Measurements from ENCODE around the gene CTSA. TPM values are rescaled to one million over a fixed set of nuclear protein-coding genes. Genes with fewer than 3 reads are reported as not detected.

The CTSA gene
- total and polyA plus RNA-seq, 4 experiments from 2014 or later: 102 to 165 (median 123) TPM

DNA sequence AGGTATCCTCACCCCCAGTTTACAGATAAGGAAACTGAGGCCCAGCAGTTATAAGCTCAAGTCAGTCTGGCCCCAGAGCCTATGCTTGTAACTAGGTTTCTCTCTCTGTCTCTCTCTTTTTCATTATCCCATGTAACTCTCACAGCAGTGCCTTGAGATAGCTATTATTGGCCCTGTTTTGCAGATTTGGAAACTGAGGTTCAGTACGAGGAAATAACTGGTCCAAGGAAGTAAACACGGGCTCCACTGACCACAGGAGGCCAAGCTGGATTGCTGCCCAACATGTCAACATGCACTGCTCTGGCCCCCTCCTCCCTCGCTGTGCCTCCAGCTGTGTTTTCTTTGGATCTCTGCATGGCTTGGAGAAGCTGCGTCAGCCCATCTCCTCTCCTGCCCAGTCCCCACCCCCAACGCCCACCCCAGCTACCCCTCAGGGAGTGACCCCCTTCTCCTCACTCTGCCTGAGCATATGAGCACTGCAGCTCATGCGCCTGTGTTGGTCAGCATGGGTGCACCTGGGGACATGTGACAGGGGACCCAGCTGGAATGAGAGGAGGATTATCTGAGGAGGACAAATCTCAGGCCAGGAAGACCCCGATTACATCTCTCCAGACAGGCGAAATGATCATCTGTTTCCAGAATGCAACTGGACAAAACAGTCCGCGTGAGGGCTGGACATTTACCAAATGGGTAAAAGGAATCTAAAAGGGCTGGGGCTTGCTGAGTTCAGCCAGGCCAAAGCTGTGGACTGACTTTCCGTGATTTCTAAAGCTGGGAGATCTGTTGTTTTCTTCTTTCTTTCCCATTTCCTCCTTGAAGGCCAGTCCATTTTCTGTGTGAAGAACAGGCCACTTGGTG lies 28.6 kb downstream of the CTSA start:
- Mint-ChIP-seq H3K4me1 (peaks cover 0 to 3% (median 0%) of the 10 kb centered on the region in 4 donors), H3K27ac (peak overlapping the region in 1 of 7 donors; percentile 70), H3K36me3 (no peaks in the 10 kb centered on the region), H3K4me3 (no peak overlapping the region), H3K9me3 (no peaks in the 10 kb centered on the region), H3K27me3 (peaks cover 17 to 24% of the 10 kb centered on the region in 2 donors)
- Histone ChIP-seq H3K27ac (ENCODE audit: low read depth, low read length) (no peak overlapping the region), H3K4me1 (ENCODE audit: insufficient read depth, low read length) (peaks cover 4% of the 10 kb centered on the region), H3K36me3 (ENCODE audit: insufficient read depth, low read length) (no peaks in the 10 kb centered on the region), H3K9me3 (ENCODE audit: control insufficient read depth in 1 of 2, low read length in 2 of 2) (no peaks in the 10 kb centered on the region), H3K27me3 (ENCODE audit: insufficient read depth, low read length) (peaks cover 12% of the 10 kb centered on the region), H3K4me3 (ENCODE audit: low read length in 2 of 2) (no peak overlapping the region)
- CTCF ChIA-PET (ENCODE audit: partially characterized antibody): interaction anchor here (1.2 to 1.5 kb wide), 2 partner anchors 14 to 121 kb away, joined by 4 to 5 read pairs; partner anchors contain the start of gene PCIF1
- POLR2A ChIA-PET (ENCODE audit: partially characterized antibody): interaction anchor here (1.0 to 1.5 kb wide), 3 partner anchors 15 to 30 kb away, joined by 4 to 5 read pairs (median 4); partner anchors contain the start of gene PCIF1
- intact Hi-C loops (cut with micrococcal nuclease): no loop called here
- DNase-seq: no peak

DNA sequence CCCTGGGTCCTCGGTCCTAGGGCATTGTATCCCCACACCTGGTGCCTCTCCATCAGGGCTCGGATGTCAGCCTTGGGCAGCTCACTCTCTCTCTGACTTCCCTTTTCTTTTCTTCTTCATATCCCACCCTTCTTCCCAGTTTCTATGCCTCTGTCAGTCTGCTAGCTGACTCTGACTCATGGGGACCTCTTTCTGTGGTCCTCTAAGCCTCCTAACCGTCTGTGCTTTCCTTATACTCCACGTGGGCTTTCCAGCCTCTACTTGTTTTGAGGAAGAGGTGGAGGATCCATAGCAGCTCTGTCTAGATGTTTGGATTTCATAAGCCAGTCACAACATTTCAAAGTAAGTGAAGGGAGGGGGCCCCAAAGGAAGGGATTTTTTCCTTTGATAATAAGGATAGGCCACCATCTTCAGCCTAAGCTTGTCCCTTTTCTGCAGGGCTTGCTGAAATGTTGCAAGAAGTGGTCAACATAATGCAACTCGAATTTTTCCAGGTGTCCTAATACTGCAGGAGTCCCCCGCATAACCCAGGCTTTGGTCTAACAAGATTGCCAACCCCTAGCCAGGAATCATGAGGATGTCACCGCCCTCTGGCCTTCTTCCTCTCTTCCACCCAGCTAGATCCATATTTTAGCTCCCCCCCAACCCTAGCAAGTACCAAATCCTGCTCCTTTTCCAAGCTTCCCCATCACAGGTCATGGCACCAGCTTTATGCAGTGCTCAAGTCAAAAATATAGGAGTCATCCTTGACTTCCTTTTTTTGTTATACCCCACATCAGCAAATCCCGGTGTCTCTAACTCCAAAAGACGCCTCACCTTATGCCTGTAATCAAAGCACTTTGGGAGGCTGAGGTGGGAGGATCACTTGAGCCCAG lies 29.6 kb downstream of the CTSA start:
- Mint-ChIP-seq H3K9me3 (no peaks in the 10 kb centered on the region), H3K36me3 (no peaks in the 10 kb centered on the region), H3K4me1 (peaks cover 0 to 3% (median 0%) of the 10 kb centered on the region in 4 donors), H3K27ac (peak overlapping the region in 1 of 7 donors; percentile 6), H3K27me3 (peaks cover 17 to 24% of the 10 kb centered on the region in 2 donors), H3K4me3 (no peak overlapping the region)
- Histone ChIP-seq H3K9me3 (ENCODE audit: control insufficient read depth in 1 of 2, low read length in 2 of 2) (no peaks in the 10 kb centered on the region), H3K27me3 (ENCODE audit: insufficient read depth, low read length) (peaks cover 12% of the 10 kb centered on the region), H3K4me1 (ENCODE audit: insufficient read depth, low read length) (peaks cover 4% of the 10 kb centered on the region), H3K4me3 (ENCODE audit: low read length in 2 of 2) (no peak overlapping the region), H3K36me3 (ENCODE audit: insufficient read depth, low read length) (no peaks in the 10 kb centered on the region), H3K27ac (ENCODE audit: low read depth, low read length) (no peak overlapping the region)
- ChIA-PET POLR2A (ENCODE audit: partially characterized antibody) (interaction anchor here (1.5 kb wide), 1 partner anchor 14 kb away, joined by 5 read pairs; the partner anchor contains the start of gene PCIF1), CTCF (ENCODE audit: partially characterized antibody) (interaction anchor here (1.3 to 1.5 kb wide), 2 partner anchors 13 to 121 kb away, joined by 3 to 5 read pairs; partner anchors contain the start of gene PCIF1)
- no peak for DNase-seq
- intact Hi-C loops (cut with micrococcal nuclease): no loop called here

DNA sequence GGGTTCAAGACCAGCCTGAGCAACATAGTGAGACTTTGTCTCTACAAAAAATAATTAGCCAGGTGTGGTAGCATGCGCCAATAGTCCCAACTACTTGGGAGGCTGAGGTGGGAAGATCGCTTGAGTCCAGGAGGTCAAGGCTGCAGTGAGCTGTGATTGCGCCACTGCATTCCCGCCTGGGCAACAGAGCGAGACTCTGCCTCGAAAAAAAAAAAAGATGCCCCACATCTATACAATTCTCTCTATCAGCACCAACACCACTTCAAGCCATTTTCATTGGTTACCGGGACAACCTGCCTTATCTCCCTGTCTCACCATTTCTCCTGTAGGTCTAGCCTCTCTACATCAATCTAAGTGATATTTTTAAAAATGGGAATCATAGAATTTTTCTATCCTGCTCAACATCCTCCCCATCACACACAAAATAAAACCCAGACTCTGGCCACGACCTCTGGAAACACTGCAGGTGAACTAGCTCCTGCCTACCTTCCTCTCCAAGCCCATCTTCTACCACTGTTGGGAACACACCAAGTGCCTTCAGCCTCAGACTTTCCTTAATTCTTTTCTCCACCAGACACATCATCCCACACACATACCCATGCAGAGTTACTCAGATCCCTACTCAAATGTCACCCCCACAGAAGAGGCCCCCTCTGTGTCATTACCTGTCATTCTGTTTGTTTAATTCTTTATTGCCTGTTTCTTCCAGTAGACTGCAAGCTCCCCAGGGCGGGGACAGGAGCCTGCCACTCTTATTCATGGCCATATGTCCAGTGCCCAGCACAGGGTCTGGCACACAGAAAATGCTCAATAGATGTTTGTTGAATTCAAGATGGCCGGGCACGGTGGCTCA lies 30.4 kb downstream of the CTSA start:
- POLR2A ChIA-PET (ENCODE audit: partially characterized antibody): interaction anchor here (1.5 kb wide), 1 partner anchor 13 kb away, joined by 5 read pairs; the partner anchor contains the start of gene PCIF1
- H3K27me3 Mint-ChIP-seq: peaks cover 16 to 20% of the 10 kb centered on the region in 2 donors
- no peaks in the 10 kb centered on the region for H3K36me3 ChIP-seq (ENCODE audit: insufficient read depth, low read length)
- H3K27me3 ChIP-seq (ENCODE audit: insufficient read depth, low read length): peaks cover 7% of the 10 kb centered on the region
- peaks cover 4% of the 10 kb centered on the region for H3K4me1 ChIP-seq (ENCODE audit: insufficient read depth, low read length)
- H3K9me3 ChIP-seq (ENCODE audit: control insufficient read depth in 1 of 2, low read length in 2 of 2): no peaks in the 10 kb centered on the region
- peak overlapping the region in 1 of 7 donors; percentile 21 for H3K27ac Mint-ChIP-seq
- H3K4me3 Mint-ChIP-seq: no peak overlapping the region
- CTCF ChIA-PET (ENCODE audit: partially characterized antibody): interaction anchor here (1.3 to 1.5 kb wide), 2 partner anchors 12 to 122 kb away, joined by 3 to 5 read pairs; partner anchors contain the start of gene PCIF1
- no peaks in the 10 kb centered on the region for H3K36me3 Mint-ChIP-seq
- no peak overlapping the region for H3K27ac ChIP-seq (ENCODE audit: low read depth, low read length)
- intact Hi-C loops (cut with micrococcal nuclease): no loop called here
- H3K4me1 Mint-ChIP-seq: peaks cover 0 to 3% (median 0%) of the 10 kb centered on the region in 4 donors
- DNase-seq: no peak
- H3K4me3 ChIP-seq (ENCODE audit: low read length in 2 of 2): no peak overlapping the region
- no peaks in the 10 kb centered on the region for H3K9me3 Mint-ChIP-seq

DNA sequence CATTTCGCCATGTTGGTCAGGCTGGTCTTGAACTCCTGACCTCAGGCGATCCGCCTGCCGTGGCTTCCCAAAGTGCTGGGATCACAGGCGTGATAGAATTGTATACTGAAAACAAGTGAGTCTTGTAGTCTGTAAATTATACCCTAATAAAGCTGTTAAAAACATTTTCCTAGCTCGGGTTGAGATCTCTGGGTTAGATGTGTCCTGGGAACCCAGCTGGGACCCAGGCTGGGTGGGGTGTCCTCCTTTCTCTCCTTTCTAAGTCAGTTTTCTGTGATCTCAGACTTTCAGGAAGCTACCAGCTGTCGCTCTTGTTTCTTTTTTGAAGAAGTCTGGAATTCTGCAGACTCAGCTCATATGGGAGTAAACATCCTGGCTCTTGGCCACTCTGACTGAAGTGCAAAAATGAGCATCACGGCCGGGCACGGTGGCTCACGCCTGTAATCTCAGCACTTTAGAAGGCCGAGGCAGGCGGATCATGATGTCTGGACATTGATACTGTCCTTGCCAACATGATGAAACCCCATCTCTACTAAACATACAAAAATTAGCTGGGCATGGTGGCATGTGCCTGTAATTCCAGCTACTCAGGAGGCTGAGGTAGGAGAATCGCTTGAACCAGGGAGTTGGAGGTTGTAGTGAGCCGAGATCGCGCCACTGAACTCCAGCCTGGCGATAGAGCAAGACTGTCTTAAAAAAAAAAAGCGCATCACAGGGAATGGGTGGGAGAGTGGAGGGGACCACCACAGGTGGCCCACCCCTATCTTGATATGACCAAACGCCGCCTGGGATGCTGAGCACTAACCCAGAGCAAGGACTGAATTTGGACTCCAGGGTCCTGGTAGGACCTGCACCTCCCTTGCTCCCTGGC lies 33.5 kb downstream of the CTSA start:
- Histone ChIP-seq H3K27me3 (ENCODE audit: insufficient read depth, low read length) (peaks cover 7% of the 10 kb centered on the region), H3K36me3 (ENCODE audit: insufficient read depth, low read length) (no peaks in the 10 kb centered on the region), H3K4me3 (ENCODE audit: low read length in 2 of 2) (no peak overlapping the region), H3K4me1 (ENCODE audit: insufficient read depth, low read length) (peaks cover 4% of the 10 kb centered on the region), H3K9me3 (ENCODE audit: control insufficient read depth in 1 of 2, low read length in 2 of 2) (no peaks in the 10 kb centered on the region), H3K27ac (ENCODE audit: low read depth, low read length) (no peak overlapping the region)
- ChIA-PET CTCF (ENCODE audit: partially characterized antibody) (interaction anchor here (1.1 to 1.4 kb wide), 3 partner anchors 8 to 124 kb away, joined by 3 to 4 read pairs (median 3); partner anchors contain the start of gene PCIF1), POLR2A (ENCODE audit: partially characterized antibody) (interaction anchor here (0.7 to 2.5 kb wide), 6 partner anchors 10 to 68 kb away, joined by 3 to 13 read pairs (median 3); partner anchors contain the start of gene PCIF1)
- H3K36me3 Mint-ChIP-seq: no peaks in the 10 kb centered on the region
- peaks cover 7 to 11% of the 10 kb centered on the region in 2 donors for H3K27me3 Mint-ChIP-seq
- no peaks in the 10 kb centered on the region for H3K9me3 Mint-ChIP-seq
- no peak overlapping the region for H3K4me3 Mint-ChIP-seq
- DNase-seq: no peak
- peaks cover 0 to 4% (median 2%) of the 10 kb centered on the region in 4 donors for H3K4me1 Mint-ChIP-seq
- intact Hi-C loops (cut with micrococcal nuclease): no loop called here
- peak overlapping the region in 2 of 7 donors; percentile 3 to 31 for H3K27ac Mint-ChIP-seq

DNA sequence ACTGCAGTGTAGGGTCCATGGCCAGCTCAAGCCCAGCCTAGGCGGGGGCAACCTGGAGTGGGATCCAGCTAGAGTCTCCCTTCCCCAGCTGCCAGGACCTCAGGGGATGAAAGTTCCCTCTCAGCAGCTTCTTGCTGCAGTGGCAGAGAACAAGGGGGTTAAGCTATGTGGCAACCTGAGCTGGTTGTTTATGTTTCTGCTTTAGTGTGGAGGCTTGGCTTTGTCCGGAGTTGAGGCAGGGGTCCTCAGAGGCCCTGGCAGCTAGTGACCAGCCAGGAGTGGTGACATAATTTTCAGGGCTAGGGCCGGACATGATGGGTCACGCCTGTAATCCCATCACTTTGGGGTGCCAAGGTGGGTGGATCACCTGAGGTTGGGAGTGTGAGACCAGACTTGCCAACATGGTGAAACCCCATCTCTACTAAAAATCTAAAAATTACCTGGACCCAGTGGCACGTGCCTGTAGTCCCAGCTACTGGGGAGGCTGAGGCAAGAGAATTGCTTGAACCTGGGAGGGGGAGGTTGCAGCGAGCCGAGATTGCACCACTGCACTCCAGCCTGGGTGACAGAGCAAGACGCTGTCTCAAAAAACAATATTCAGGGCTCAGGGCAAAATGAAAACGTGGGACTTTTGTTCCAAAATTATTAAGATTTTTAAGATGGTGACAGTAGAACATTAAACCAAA lies 34.8 kb downstream of the CTSA start:
- Histone ChIP-seq H3K27me3 (ENCODE audit: insufficient read depth, low read length) (peaks cover 2% of the 10 kb centered on the region), H3K4me3 (ENCODE audit: low read length in 2 of 2) (no peak overlapping the region), H3K9me3 (ENCODE audit: control insufficient read depth in 1 of 2, low read length in 2 of 2) (no peaks in the 10 kb centered on the region), H3K27ac (ENCODE audit: low read depth, low read length) (no peak overlapping the region), H3K36me3 (ENCODE audit: insufficient read depth, low read length) (no peaks in the 10 kb centered on the region), H3K4me1 (ENCODE audit: insufficient read depth, low read length) (peaks cover 4% of the 10 kb centered on the region)
- Mint-ChIP-seq H3K27ac (no peak overlapping the region), H3K9me3 (no peaks in the 10 kb centered on the region), H3K4me1 (peaks cover 0 to 4% (median 2%) of the 10 kb centered on the region in 4 donors), H3K27me3 (peaks cover 2 to 5% of the 10 kb centered on the region in 2 donors), H3K4me3 (no peak overlapping the region), H3K36me3 (no peaks in the 10 kb centered on the region)
- intact Hi-C loops (cut with micrococcal nuclease): no loop called here
- ChIA-PET POLR2A (ENCODE audit: partially characterized antibody) (interaction anchor here (0.7 to 2.5 kb wide), 3 partner anchors 8 to 36 kb away, joined by 3 to 13 read pairs (median 3); partner anchors contain the start of gene PCIF1), CTCF (ENCODE audit: partially characterized antibody) (interaction anchor here (0.9 kb wide), 1 partner anchor 88 kb away, joined by 3 read pairs; no protein-coding TSS in a partner anchor)
- no peak for DNase-seq
